Testis (tissue), 2 donors: ENCODE results near the gene ANO9.

Source experiments
- CTCF ChIP-seq, 3 experiments: fragments of 450-650 bp in 2 of 3; fragments of 200-600 bp in 1 of 3; sonication (generic) in 1 of 3; IDR thresholded peaks; one replicate each; pipeline ENCODE4 v1.5.1; 2016 to 2019; ENCODE audit warnings: antibody characterized with exemption in 3 of 3, mild to moderate bottlenecking in 2 of 3, moderate library complexity in 1 of 3
- POLR2A ChIP-seq: fragments of 450-650 bp; IDR thresholded peaks from one replicate; pipeline ENCODE4 v1.6.1; 2017; ENCODE audit warnings: antibody characterized with exemption, mild to moderate bottlenecking, moderate library complexity

GRCh38 chr11:456533-456932, 14.7 kb upstream of the ANO9 start:
- TF ChIP-seq CTCF (IDR thresholded peaks at IDR 0.05), result no peak
- TF ChIP-seq POLR2A, result no peak
